CD14-positive monocyte (primary cell): ENCODE measurements around the gene FAM177A1. TPM values are rescaled to one million over a fixed set of nuclear protein-coding genes. Genes with fewer than 3 reads are reported as not detected.

Experiments used
- DNase-seq, 3 donors: peaks; one replicate each; pipeline ENCODE4 v3.0.0-alpha.2; 2011 to 2022
- H2AFZ ChIP-seq: 2 replicates; pipeline ENCODE4 v1.6.0; 2012; ENCODE audit warnings: mild to moderate bottlenecking, low read depth, low read length, inconsistent platforms; ENCODE audit not compliant: insufficient read depth, poor library complexity, severe bottlenecking
- H3K27ac ChIP-seq, 2 donors: 1 replicate in 1 of 2; 2 replicates in 1 of 2; pipeline ENCODE4 v1.5.1; 2012 to 2013; ENCODE audit warnings: low read length in 2 of 2, control low read depth in 1 of 2, inconsistent platforms in 1 of 2, low read depth in 1 of 2, mild to moderate bottlenecking in 1 of 2
- H3K27me3 ChIP-seq, 2 donors: one replicate each; pipeline versions ENCODE4 v1.6.0 to v1.6.1; 2011 to 2013; ENCODE audit warnings: low read length in 2 of 2; ENCODE audit not compliant: control insufficient read depth in 2 of 2, insufficient read depth in 2 of 2
- H3K36me3 ChIP-seq, 2 donors: replicated peaks in 1 of 2; 1 replicate in 1 of 2; 2 replicates in 1 of 2; pipeline versions ENCODE4 v1.5.1 to v1.6.1; 2012 to 2013; ENCODE audit warnings: low read length in 2 of 2, control low read depth in 1 of 2, inconsistent platforms in 1 of 2, mild to moderate bottlenecking in 1 of 2; ENCODE audit not compliant: insufficient read depth in 2 of 2, control insufficient read depth in 1 of 2
- H3K4me1 ChIP-seq, 2 donors: 1 replicate in 1 of 2; 2 replicates in 1 of 2; pipeline versions ENCODE4 v1.5.1 to v1.6.1; 2012 to 2013; ENCODE audit warnings: low read length in 2 of 2, control low read depth in 1 of 2, inconsistent platforms in 1 of 2, mild to moderate bottlenecking in 1 of 2, moderate library complexity in 1 of 2; ENCODE audit not compliant: insufficient read depth in 2 of 2, control insufficient read depth in 1 of 2
- H3K4me2 ChIP-seq: replicated peaks from 2 replicates; pipeline ENCODE3; 2012; ENCODE audit warnings: low read length, moderate library complexity, mild to moderate bottlenecking; ENCODE audit not compliant: poor library complexity, severe bottlenecking; ENCODE audit errors: extremely low read depth
- H3K4me3 ChIP-seq, 3 experiments: fragments of 200-600 bp in 1 of 3; sonication (generic) in 1 of 3; replicated peaks in 1 of 3; 1 replicate in 2 of 3; 2 replicates in 1 of 3; pipeline ENCODE4 v1.5.1; 2011 to 2013; ENCODE audit warnings: low read length in 3 of 3, mild to moderate bottlenecking in 3 of 3, control low read depth in 2 of 3, low read depth in 2 of 3, inconsistent platforms in 1 of 3, moderate library complexity in 1 of 3
- H3K79me2 ChIP-seq: 2 replicates; pipeline ENCODE4 v1.6.0; 2012; ENCODE audit warnings: mild to moderate bottlenecking, control low read depth, inconsistent platforms, low read length, moderate library complexity; ENCODE audit not compliant: insufficient read depth
- H3K9ac ChIP-seq: 2 replicates; pipeline ENCODE4 v1.6.0; 2017; ENCODE audit warnings: low read length, mild to moderate bottlenecking; ENCODE audit not compliant: insufficient read depth, poor library complexity, severe bottlenecking
- H3K9me3 ChIP-seq, 2 donors: replicated peaks in 1 of 2; 1 replicate in 1 of 2; 2 replicates in 1 of 2; pipeline versions ENCODE4 v1.5.1 to v1.6.1; 2012 to 2013; ENCODE audit warnings: low read length in 2 of 2, control low read depth in 1 of 2; ENCODE audit not compliant: control insufficient read depth in 1 of 2, insufficient read depth in 1 of 2
- H4K20me1 ChIP-seq: 2 replicates; pipeline ENCODE4 v1.6.0; 2012; ENCODE audit warnings: mild to moderate bottlenecking, low read length, control low read depth, moderate library complexity; ENCODE audit not compliant: insufficient read depth
- H3K27ac Mint-ChIP-seq, 7 donors: one replicate each; pipeline ENCODE4 v1.8.0; 2020; ENCODE audit warnings: mild to moderate bottlenecking in 7 of 7, mixed read lengths in 7 of 7, moderate library complexity in 6 of 7, inconsistent platforms in 2 of 7
- H3K27me3 Mint-ChIP-seq, 3 donors: one replicate each; pipeline ENCODE4 v1.8.0; 2021 to 2022; ENCODE audit warnings: low read depth in 3 of 3, mild to moderate bottlenecking in 3 of 3, mixed read lengths in 3 of 3, moderate library complexity in 3 of 3, inconsistent platforms in 1 of 3
- H3K36me3 Mint-ChIP-seq, 2 donors: one replicate each; pipeline ENCODE4 v1.8.0; 2020; ENCODE audit warnings: mixed read lengths in 2 of 2, inconsistent platforms in 1 of 2, mild to moderate bottlenecking in 1 of 2
- H3K4me1 Mint-ChIP-seq: one replicate; pipeline ENCODE4 v1.8.0; 2020; ENCODE audit warnings: mild to moderate bottlenecking, mixed read lengths
- H3K4me3 Mint-ChIP-seq, 2 donors: one replicate each; pipeline ENCODE4 v1.8.0; 2020; ENCODE audit warnings: mild to moderate bottlenecking in 2 of 2, mixed read lengths in 2 of 2, moderate library complexity in 1 of 2
- H3K9me3 Mint-ChIP-seq, 7 donors: one replicate each; pipeline ENCODE4 v1.8.0; 2020 to 2022; ENCODE audit warnings: mixed read lengths in 7 of 7, mild to moderate bottlenecking in 6 of 7, moderate library complexity in 6 of 7, inconsistent platforms in 2 of 7
- WGBS: methylation state at CpG from one replicate; pipeline ENCODE4 v1.1.5; 2013; ENCODE audit warnings: missing lambda C conversion rate; ENCODE audit not compliant: insufficient coverage; 5-methylcytosine and 5-hydroxymethylcytosine counted together
- intact Hi-C, 2 donors: fragments of 100-400 bp; cut with micrococcal nuclease; formaldehyde crosslinking; loops; one replicate each; pipeline versions ENCODE4 v1.15.0 to v1.15.1; 2023
- polyA plus RNA-seq, 3 donors: library from polyadenylated mRNA; depleted of rRNA in 1 of 3; unstranded in 2 of 3; stranded (reverse) in 1 of 3; fragments of 300-500 nt in 2 of 3; fragments of >200 nt in 1 of 3; fragmentation: Illumina TruSeq in 2 of 3; gene quantifications; 1 replicate in 2 of 3; 2 replicates in 1 of 3; pipeline ENCODE4 v1.2.3, GENCODE V29; 2012 to 2021
- TF ChIP-seq, protein P1 (sequence below): fragments of 200-600 bp; IDR thresholded peaks from one replicate; pipeline ENCODE4 v1.8.0; 2022; ENCODE audit warnings: antibody characterized with exemption, mild to moderate bottlenecking

FAM177A1 gene
- polyA plus RNA-seq, 3 donors: 12.5 to 48.1 (median 29.4) TPM

- no peak overlapping the region for H3K9ac ChIP-seq
- no peak overlapping the region for H2AFZ ChIP-seq
- H3K36me3 ChIP-seq: peaks cover 4 to 11% of the 10 kb centered on the region in 2 donors
- peak overlapping the region in 3 of 7 donors; percentile 18 to 48 (median 25) for H3K27ac Mint-ChIP-seq
- no peaks in the 10 kb centered on the region for H3K27me3 ChIP-seq
- no peaks in the 10 kb centered on the region for H4K20me1 ChIP-seq
- peaks cover 0 to 2% (median 0%) of the 10 kb centered on the region in 3 donors for H3K27me3 Mint-ChIP-seq
- intact Hi-C loops: loop anchor here (2.0 to 10.0 kb wide), 7 partner anchors 63 to 257 kb away; partner anchors contain the start of genes PPP2R3C (in 2 of the 2), SRP54 (in 2 of the 2) and PRORP (in 1 of the 2)
- DNase-seq: no peak
- no peak overlapping the region for H3K4me3 ChIP-seq
- no CpG with 5 or more reads among the region's 4 CpGs for WGBS
- peaks cover 15 to 24% of the 10 kb centered on the region in 2 donors for H3K4me1 ChIP-seq
- no peak overlapping the region for H3K4me3 Mint-ChIP-seq
- H3K9me3 ChIP-seq: no peaks in the 10 kb centered on the region
- H3K9me3 Mint-ChIP-seq: no peaks in the 10 kb centered on the region
- H3K27ac ChIP-seq: no peak overlapping the region
- H3K4me2 ChIP-seq: no peak overlapping the region
- peaks cover 26% of the 10 kb centered on the region for H3K4me1 Mint-ChIP-seq
- TF ChIP-seq, protein P1, sequence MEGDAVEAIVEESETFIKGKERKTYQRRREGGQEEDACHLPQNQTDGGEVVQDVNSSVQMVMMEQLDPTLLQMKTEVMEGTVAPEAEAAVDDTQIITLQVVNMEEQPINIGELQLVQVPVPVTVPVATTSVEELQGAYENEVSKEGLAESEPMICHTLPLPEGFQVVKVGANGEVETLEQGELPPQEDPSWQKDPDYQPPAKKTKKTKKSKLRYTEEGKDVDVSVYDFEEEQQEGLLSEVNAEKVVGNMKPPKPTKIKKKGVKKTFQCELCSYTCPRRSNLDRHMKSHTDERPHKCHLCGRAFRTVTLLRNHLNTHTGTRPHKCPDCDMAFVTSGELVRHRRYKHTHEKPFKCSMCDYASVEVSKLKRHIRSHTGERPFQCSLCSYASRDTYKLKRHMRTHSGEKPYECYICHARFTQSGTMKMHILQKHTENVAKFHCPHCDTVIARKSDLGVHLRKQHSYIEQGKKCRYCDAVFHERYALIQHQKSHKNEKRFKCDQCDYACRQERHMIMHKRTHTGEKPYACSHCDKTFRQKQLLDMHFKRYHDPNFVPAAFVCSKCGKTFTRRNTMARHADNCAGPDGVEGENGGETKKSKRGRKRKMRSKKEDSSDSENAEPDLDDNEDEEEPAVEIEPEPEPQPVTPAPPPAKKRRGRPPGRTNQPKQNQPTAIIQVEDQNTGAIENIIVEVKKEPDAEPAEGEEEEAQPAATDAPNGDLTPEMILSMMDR: no peak
- H3K79me2 ChIP-seq: peaks cover 10% of the 10 kb centered on the region
- peaks cover 7 to 16% of the 10 kb centered on the region in 2 donors for H3K36me3 Mint-ChIP-seq
Observed at GRCh38 chr14:35047976-35048513, 2.0 kb downstream of the FAM177A1 start.

GRCh38 chr14:35050652-35051051, 4.6 kb downstream of the FAM177A1 start:
- H3K36me3 ChIP-seq: peaks cover 12 to 23% of the 10 kb centered on the region in 2 donors
- TF ChIP-seq, protein P1: no peak
- intact Hi-C loops: no loop called here
- H3K4me2 ChIP-seq: no peak overlapping the region
- Mint-ChIP-seq H3K4me3 (no peak overlapping the region), H3K36me3 (peaks cover 11 to 29% of the 10 kb centered on the region in 2 donors), H3K27me3 (peaks cover 0 to 2% (median 0%) of the 10 kb centered on the region in 3 donors), H3K9me3 (no peaks in the 10 kb centered on the region), H3K27ac (peak overlapping the region in 3 of 7 donors; percentile 31 to 61 (median 37)), H3K4me1 (peaks cover 18% of the 10 kb centered on the region)
- H2AFZ ChIP-seq: no peak overlapping the region
- no peaks in the 10 kb centered on the region for H3K27me3 ChIP-seq
- peak in 1 of 3 donors; percentile 23 for DNase-seq
- peaks cover 15 to 16% of the 10 kb centered on the region in 2 donors for H3K4me1 ChIP-seq
- H3K9me3 ChIP-seq: no peaks in the 10 kb centered on the region
- H3K79me2 ChIP-seq: peaks cover 10% of the 10 kb centered on the region
- no peak overlapping the region for H3K27ac ChIP-seq
- no peak overlapping the region for H3K9ac ChIP-seq
- whole genome bisulfite sequencing: 0% methylated on average over 1 of the region's 1 CpG
- H3K4me3 ChIP-seq: no peak overlapping the region
- H4K20me1 ChIP-seq: no peaks in the 10 kb centered on the region
